ENCODE results near the gene PTK6. TPM values are rescaled to one million over a fixed set of nuclear protein-coding genes. Genes with fewer than 3 reads are reported as not detected.

The PTK6 gene
- total RNA-seq, 1 experiment from 2014 or later = 6.7 TPM

DNA sequence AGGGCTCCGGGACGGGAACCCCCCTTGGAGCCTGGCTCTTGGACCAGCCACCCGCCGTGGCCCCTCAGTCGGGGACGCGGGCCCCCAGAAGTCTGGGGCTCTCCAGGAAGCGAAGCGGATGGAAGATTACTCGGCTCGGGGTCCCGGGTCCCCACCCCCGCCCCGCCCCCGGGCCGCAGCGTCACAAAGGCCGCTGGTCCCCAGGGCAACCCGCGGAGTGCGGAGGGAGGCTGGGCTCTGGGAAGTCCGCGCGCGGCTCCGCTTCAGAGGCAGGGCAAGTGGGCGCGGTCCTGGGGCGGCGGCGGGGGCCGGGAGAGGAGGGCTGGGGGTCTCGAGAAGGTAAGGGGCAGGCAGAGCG, 16.7 kb upstream of the PTK6 start, which contains the start of gene FNDC11:
Gene FNDC11, plus strand, starts transcription at position 227 of the 358 bp plus-strand sequence. CDS start 1,505 bp downstream, outside the sequence.
- Histone ChIP-seq H2AFZ (ENCODE audit: low read depth, low read length, poor library complexity, severe bottlenecking) (no peak within 1 kb of the TSS), H3K4me2 (ENCODE audit: low read length) (peak within 1 kb of the TSS; percentile 100), H3K36me3 (ENCODE audit: control insufficient read depth in 1 of 2, insufficient read depth in 2 of 2, low read length in 2 of 2) (no peaks in the 10 kb centered on the region), H3K79me2 (ENCODE audit: insufficient read depth, low read length) (no peaks in the 10 kb centered on the region), H3K9me3 (ENCODE audit: control insufficient read depth in 1 of 2, insufficient read depth in 1 of 2, low read depth in 1 of 2, low read length in 2 of 2) (no peaks in the 10 kb centered on the region), H3K9me2 (ENCODE audit: insufficient read depth) (no peaks in the 10 kb centered on the region), H3K27ac (ENCODE audit: low read depth, low read length) (peak within 1 kb of the TSS; percentile 83), H3K4me3 (replicated peaks in 1 of 2; ENCODE audit: low read depth in 1 of 2, low read length in 2 of 2) (peak within 1 kb of the TSS; percentile 57 to 72), H3K4me1 (ENCODE audit: control insufficient read depth in 1 of 2, insufficient read depth in 2 of 2, low read length in 2 of 2) (peaks cover 12 to 20% of the 10 kb centered on the region in 2 experiments), H3K9ac (ENCODE audit: low read length) (peak within 1 kb of the TSS; percentile 73), H4K20me1 (ENCODE audit: insufficient read depth) (no peaks in the 10 kb centered on the region), H3K27me3 (ENCODE audit: insufficient read depth, low read length) (no peaks in the 10 kb centered on the region)
- ATAC-seq = peak; percentile 58
- RAD21 ChIA-PET (ENCODE audit: low non-redundant PET in 1 of 2, low total read pairs in 2 of 2, uncharacterized antibody in 2 of 2, unreplicated experiment in 2 of 2) = no interaction called here
- no peak for DNase-seq (ENCODE audit: low read depth, low spot score)
- CTCF ChIA-PET = no interaction called here
- POLR2A ChIA-PET = no interaction called here
- intact Hi-C loops (cut with micrococcal nuclease) = no loop called here
- no peak for TF ChIP-seq ZNF274 (IDR thresholded peaks at IDR 0.05; ENCODE audit: low read depth, low read length)
- TF ChIP-seq TCF7L2 (IDR thresholded peaks at IDR 0.05; ENCODE audit: borderline replicate concordance, extremely low read depth, insufficient read depth, insufficient read length) = no peak
- BruUV-seq (replicated peaks) = no TSS peak

- peak overlapping the region; percentile 83 for H3K27ac ChIP-seq (ENCODE audit: low read depth, low read length)
Measured at GRCh38 chr20:63553251-63553932, 16.2 kb upstream of the PTK6 start.

More at GRCh38 chr20:63553251-63553932, 16.2 kb upstream of the PTK6 start:
- POLR2A ChIA-PET = no interaction called here
- no peaks in the 10 kb centered on the region for H3K27me3 ChIP-seq (ENCODE audit: insufficient read depth, low read length)
- RAD21 ChIA-PET (ENCODE audit: low non-redundant PET in 1 of 2, low total read pairs in 2 of 2, uncharacterized antibody in 2 of 2, unreplicated experiment in 2 of 2) = no interaction called here
- peak overlapping the region; percentile 73 for H3K9ac ChIP-seq (ENCODE audit: low read length)
- H4K20me1 ChIP-seq (ENCODE audit: insufficient read depth) = no peaks in the 10 kb centered on the region
- no TSS peak for BruUV-seq (replicated peaks)
- TF ChIP-seq POLR2AphosphoS5 (IDR thresholded peaks at IDR 0.05; ENCODE audit: low read depth, low read length) (peak; percentile 68; the same call in 1 of the 2 replicates), ELF1 (IDR thresholded peaks at IDR 0.05; ENCODE audit: borderline replicate concordance, low read depth) (no peak), TCF7L2 (IDR thresholded peaks at IDR 0.05; ENCODE audit: borderline replicate concordance, extremely low read depth, insufficient read depth, insufficient read length) (no peak), JUND (IDR thresholded peaks at IDR 0.05) (no peak), SP1 (IDR thresholded peaks at IDR 0.05; ENCODE audit: low read depth) (peak; percentile 72)
- peak overlapping the region; percentile 57 to 72 for H3K4me3 ChIP-seq (replicated peaks in 1 of 2; ENCODE audit: low read depth in 1 of 2, low read length in 2 of 2)
- H3K79me2 ChIP-seq (ENCODE audit: insufficient read depth, low read length) = no peaks in the 10 kb centered on the region
- CTCF ChIA-PET = interaction anchor here (0.6 to 2.2 kb wide), 2 partner anchors 16 to 21 kb away, joined by 3 to 8 read pairs; partner anchors contain the start of genes HELZ2 and PTK6
- no peak overlapping the region for H2AFZ ChIP-seq (ENCODE audit: low read depth, low read length, poor library complexity, severe bottlenecking)
- no peaks in the 10 kb centered on the region for H3K9me2 ChIP-seq (ENCODE audit: insufficient read depth)
- intact Hi-C loops (cut with micrococcal nuclease) = no loop called here
- no peaks in the 10 kb centered on the region for H3K36me3 ChIP-seq (ENCODE audit: control insufficient read depth in 1 of 2, insufficient read depth in 2 of 2, low read length in 2 of 2)
- peaks cover 12 to 21% of the 10 kb centered on the region in 2 experiments for H3K4me1 ChIP-seq (ENCODE audit: control insufficient read depth in 1 of 2, insufficient read depth in 2 of 2, low read length in 2 of 2)
- no peaks in the 10 kb centered on the region for H3K9me3 ChIP-seq (ENCODE audit: control insufficient read depth in 1 of 2, insufficient read depth in 1 of 2, low read depth in 1 of 2, low read length in 2 of 2)
- peak overlapping the region; percentile 100 for H3K4me2 ChIP-seq (ENCODE audit: low read length)
- ATAC-seq (peak; percentile 86), DNase-seq (ENCODE audit: low read depth, low spot score) (peak; percentile 85)

Measured in HCT116 (cell line).